ENCODE results near the gene HIGD1A. TPM values are rescaled to one million over a fixed set of nuclear protein-coding genes. Genes with fewer than 3 reads are reported as not detected.

The HIGD1A gene
- total RNA-seq, 1 experiment from 2014 or later, result 77.6 TPM

DNA sequence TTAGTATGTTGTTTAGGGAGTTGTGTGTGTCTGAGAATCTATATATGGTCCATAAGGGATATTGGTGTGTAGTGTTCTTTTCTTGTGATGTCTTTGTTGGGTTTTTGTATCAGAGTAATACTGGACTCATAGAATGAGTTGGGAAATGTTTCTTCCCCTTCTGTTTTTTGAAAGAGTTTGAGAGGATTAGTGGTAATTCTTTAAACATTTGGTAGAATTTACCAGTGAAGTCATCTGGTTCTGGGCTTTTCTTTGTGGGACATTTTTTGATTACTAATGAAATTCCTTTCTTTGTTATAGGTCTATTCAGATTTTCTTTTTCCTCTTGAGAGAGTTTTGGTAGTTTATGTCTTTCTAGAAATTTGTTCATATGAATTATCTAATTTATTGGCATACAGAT is 21.9 kb upstream of the HIGD1A start:
- Histone ChIP-seq H2BK5ac (ENCODE audit: insufficient read length, low read length) (no peak overlapping the region), H3K4me1 (ENCODE audit: insufficient read depth, low read length) (no peaks in the 10 kb centered on the region), H4K20me1 (ENCODE audit: control insufficient read depth, insufficient read depth, insufficient read length) (no peaks in the 10 kb centered on the region), H3K9ac (ENCODE audit: extremely low read depth, insufficient read length, low read length) (no peak overlapping the region), H3K23ac (ENCODE audit: insufficient read length, low read depth, low read length) (no peak overlapping the region), H3K23me2 (ENCODE audit: insufficient read length, low read depth, low read length, poor library complexity, severe bottlenecking) (no peaks in the 10 kb centered on the region), H3K79me2 (ENCODE audit: insufficient read depth, low read length) (no peaks in the 10 kb centered on the region), H2BK120ac (ENCODE audit: low read depth, low read length, poor library complexity, severe bottlenecking) (no peak overlapping the region), H2BK20ac (ENCODE audit: low read depth, low read length, poor library complexity, severe bottlenecking) (no peak overlapping the region), H4K5ac (ENCODE audit: insufficient read length, low read depth, low read length) (no peak overlapping the region), H3K27ac (ENCODE audit: insufficient read length, low read depth, low read length) (no peak overlapping the region), H3T11ph (ENCODE audit: low read length) (no peak overlapping the region), H3K4me2 (ENCODE audit: insufficient read depth, insufficient read length, low read length) (no peak overlapping the region), H3K14ac (ENCODE audit: insufficient read depth, low read length) (no peak overlapping the region), H2AK5ac (ENCODE audit: insufficient read length, low read length) (no peak overlapping the region), H2AFZ (ENCODE audit: low read length) (no peak overlapping the region), H4K8ac (replicated peaks; ENCODE audit: insufficient read length, low read depth, low read length) (no peak overlapping the region), H3K27me3 (ENCODE audit: insufficient read depth, low read length) (no peaks in the 10 kb centered on the region), H3K18ac (ENCODE audit: insufficient read length, low read depth, low read length) (no peak overlapping the region), H3K56ac (ENCODE audit: insufficient read length, low read depth, low read length) (no peak overlapping the region), H2BK12ac (ENCODE audit: insufficient read length, low read depth, low read length) (no peak overlapping the region), H4K91ac (ENCODE audit: insufficient read length, low read depth, low read length) (no peak overlapping the region), H3K79me1 (ENCODE audit: insufficient read depth, low read depth, low read length, poor library complexity, severe bottlenecking) (no peaks in the 10 kb centered on the region), H3K9me3 (ENCODE audit: control insufficient read depth, low read depth, low read length) (no peaks in the 10 kb centered on the region), H2BK15ac (ENCODE audit: low read depth, low read length) (no peak overlapping the region), H3K4ac (ENCODE audit: low read depth, low read length) (no peak overlapping the region)
- Mint-ChIP-seq H3K36me3 (ENCODE audit: insufficient read depth in 1 of 3, low read depth in 3 of 3) (no peaks in the 10 kb centered on the region), H3K9me3 (no peaks in the 10 kb centered on the region; a peak in 1 of 5 replicates), H3K27me3 (ENCODE audit: low read depth) (no peaks in the 10 kb centered on the region), H3K4me3 (no peak overlapping the region), H3K27ac (no peak overlapping the region), H3K4me1 (peaks cover 10 to 18% of the 10 kb centered on the region in 2 experiments)
- no peak for DNase-seq
- TF ChIP-seq, protein P1, sequence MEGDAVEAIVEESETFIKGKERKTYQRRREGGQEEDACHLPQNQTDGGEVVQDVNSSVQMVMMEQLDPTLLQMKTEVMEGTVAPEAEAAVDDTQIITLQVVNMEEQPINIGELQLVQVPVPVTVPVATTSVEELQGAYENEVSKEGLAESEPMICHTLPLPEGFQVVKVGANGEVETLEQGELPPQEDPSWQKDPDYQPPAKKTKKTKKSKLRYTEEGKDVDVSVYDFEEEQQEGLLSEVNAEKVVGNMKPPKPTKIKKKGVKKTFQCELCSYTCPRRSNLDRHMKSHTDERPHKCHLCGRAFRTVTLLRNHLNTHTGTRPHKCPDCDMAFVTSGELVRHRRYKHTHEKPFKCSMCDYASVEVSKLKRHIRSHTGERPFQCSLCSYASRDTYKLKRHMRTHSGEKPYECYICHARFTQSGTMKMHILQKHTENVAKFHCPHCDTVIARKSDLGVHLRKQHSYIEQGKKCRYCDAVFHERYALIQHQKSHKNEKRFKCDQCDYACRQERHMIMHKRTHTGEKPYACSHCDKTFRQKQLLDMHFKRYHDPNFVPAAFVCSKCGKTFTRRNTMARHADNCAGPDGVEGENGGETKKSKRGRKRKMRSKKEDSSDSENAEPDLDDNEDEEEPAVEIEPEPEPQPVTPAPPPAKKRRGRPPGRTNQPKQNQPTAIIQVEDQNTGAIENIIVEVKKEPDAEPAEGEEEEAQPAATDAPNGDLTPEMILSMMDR (conservative IDR thresholded peaks at IDR 0.05), result no peak
